ENCODE measurements around the gene OLFML2A. TPM values are rescaled to one million over a fixed set of nuclear protein-coding genes. Genes with fewer than 3 reads are reported as not detected.

OLFML2A gene
- polyA plus RNA-seq, 1 donor, result 140 TPM

DNA sequence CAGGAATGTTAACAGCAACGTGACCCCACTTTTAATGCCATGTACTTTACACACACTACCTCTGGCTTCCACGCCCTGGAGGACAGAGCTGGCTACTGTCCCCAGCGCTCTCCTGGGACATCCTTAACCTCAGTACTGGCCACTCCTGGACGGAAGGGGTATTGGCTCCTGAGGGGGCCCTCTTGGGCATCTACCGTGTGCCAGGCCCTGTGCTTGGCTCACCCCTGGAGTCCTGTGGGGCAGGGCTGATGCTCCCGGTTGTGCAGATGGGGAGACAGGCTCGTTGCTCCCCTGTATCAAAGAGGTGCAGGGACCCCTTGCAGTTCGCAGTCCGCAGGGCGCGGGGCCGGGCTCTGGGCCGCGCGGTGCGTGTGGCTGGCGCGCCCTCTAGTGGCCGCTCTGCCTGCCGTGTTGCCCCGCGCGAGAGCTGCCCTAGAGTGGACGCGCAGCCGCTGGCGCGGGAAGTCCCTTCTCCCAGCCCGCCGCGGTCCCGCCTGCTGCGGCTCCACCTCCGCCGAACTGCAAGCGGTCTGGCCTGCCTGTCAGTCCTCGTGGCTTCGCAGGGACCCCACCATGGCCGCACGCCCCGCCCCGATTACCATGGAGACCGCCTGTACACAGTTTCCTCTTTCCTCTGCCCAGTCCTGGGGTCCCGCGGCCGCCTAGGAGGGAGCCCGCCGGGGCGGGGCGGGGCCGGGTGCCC lies 76.0 kb downstream of the OLFML2A start, which contains the start of gene WDR38:
Gene WDR38 (plus strand): TSS at position 632 of the 703 bp plus-strand sequence. CDS start 72 bp downstream, outside the sequence.
- no peak for DNase-seq (ENCODE audit: low read depth)

DNA sequence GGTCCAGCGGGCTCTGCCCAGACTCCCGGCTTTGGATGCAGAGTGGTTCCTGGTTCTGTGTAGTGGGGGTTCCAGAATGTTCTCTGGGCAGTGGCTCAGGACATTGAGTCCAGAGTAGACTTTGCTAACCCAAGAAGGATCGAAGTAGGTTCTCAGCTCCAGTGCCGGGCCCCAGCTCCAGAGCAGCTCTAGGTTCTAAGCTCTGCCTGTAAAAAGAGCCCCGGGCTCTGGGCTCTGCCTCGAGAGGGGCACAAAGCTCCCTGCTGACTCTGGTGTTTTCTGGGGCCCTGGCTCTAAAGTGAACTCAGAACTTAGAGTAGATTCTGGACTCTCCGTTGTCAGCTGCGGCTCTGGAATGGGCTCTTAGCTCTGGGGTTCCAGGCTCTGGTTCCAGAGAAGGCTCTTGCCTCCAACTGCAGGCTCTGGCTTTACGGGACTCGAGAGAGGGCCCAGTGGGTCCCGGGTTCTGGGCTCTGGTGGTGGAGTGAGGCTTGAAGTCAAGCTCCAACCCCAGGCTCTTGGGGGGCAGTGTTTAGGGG lies 76.7 kb downstream of the OLFML2A start:
- no peak for DNase-seq (ENCODE audit: low read depth)

- no peak for DNase-seq (ENCODE audit: low read depth)
These were observed 77.2 kb downstream of the OLFML2A start for GRCh38 chr9:124854161-124854560.

GRCh38 chr9:124854822-124855221 lies 77.9 kb downstream of the OLFML2A start:
- no peak for DNase-seq (ENCODE audit: low read depth)

GRCh38 chr9:124855566-124855943 lies 78.6 kb downstream of the OLFML2A start:
- DNase-seq (ENCODE audit: low read depth), result no peak

- DNase-seq (ENCODE audit: low read depth), result no peak
These were observed 79.2 kb downstream of the OLFML2A start for GRCh38 chr9:124855944-124856765.

GRCh38 chr9:124857533-124858162 lies 80.7 kb downstream of the OLFML2A start:
- DNase-seq (ENCODE audit: low read depth), result no peak

DNA sequence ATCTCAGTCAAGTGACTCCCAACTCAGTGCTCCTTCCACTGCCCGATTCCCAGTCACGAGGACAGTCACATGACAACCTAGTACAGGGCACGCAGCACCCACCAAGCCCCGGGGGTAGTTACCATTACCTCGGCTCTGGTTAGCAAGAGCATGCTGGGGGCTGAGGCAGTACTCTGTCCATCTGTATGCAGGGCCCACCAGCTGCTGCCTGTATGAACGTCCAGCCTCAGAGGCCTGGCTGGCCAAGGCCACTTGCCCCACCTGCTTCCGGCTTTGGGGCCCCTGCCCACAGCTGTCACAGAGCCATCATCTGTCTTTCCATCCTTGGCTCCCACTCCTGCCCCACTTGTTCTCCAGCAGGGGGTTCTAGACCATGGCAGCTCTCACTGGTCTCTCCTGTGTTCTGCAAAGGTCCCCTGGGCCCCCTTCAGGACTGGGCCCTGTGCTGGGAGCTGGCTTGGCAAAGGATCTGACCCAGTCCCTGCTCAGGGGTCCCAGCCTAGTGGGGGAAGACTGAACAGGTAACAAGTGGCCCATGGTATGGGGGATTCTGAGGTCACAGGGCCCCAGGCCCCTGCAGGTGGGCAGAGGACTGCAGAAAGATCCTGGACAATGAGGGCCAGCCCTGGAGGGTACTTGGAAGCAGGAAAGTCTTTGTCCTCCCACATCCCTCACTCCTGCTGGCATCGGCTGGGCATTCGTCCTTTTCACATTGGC lies 81.6 kb downstream of the OLFML2A start:
- no peak for DNase-seq (ENCODE audit: low read depth)

GRCh38 chr9:124859803-124860581 lies 83.1 kb downstream of the OLFML2A start:
- no peak for DNase-seq (ENCODE audit: low read depth)

DNA sequence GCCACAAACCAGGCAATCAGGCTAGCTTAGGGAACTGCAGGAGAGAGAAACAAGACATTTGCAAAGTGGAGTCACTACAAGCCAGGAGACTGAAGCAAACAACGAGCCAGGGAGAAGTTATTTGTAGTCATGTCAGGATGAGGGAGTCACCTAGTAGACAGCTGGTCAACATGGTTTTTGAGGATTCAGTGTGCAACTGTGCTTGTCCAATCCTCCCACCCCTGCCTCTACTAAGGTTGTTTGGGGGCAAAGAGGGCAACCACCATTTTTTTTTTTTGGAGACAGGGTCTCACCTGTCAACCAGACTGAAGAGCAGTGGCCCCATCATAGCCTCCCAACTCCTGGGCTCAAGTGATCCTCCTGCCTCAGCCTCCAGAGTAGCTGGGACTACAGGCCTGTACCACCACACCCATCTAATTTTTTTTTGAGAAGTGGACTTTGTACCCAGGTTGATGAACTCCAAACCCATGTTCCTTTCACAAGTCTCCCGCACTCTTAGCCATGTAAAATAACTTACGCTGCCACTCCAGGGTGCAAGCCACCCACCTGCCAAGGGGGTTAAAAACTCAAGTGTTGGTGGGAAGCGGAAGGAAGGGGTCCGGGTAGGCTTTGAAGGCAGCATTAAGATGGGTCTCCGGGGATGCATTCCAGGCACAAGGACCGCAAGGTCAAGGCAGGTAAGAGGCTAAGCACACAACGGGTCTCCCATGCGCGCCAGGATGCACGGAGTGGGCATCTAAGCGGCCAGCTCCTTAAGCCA lies 83.8 kb downstream of the OLFML2A start:
- no peak for DNase-seq (ENCODE audit: low read depth)

DNA sequence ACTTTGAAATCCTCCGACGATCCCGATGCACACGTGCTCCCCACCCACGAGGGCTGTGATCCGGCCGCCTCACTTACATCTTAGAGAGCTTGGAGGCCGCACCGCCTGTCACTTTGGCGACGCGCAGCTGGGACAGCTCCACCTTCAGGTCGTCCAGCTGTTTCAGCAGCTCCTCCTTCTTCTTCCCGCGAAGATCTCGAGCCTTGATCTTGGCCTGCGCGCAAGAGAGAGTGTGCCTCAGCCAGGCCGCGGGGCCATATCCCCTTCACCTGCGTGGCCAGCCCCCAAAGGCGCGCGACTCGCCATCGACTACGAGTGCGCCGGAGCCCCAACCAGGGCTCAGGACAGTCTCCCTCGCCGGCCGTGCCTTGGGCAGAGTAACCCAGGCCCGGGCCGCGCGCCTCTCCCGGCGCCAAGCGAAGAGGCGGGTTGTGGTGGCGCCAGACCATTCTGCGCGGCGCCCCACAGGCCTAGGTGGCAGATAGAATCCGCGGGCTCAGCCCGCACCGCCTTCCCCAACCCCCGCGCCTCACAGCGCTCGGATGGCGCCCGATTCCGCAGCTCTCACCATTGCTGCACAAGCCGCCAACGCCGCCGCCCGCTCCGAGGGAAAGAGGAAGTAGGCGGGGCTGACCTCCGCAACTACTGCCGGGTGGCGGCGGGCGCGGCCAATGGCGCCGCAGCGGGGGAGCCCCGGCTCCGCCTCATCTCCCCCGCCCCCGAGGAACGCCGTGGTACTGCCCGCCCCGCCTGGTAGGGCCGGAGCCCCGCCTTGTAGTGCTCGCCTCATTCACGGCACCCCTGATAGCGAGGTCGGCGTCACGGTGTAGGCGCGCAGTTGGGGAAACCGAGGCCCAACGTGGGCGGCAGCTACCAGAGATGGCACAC lies 84.7 kb downstream of the OLFML2A start, which contains the start of the genes ARPC5L and RPL35:
Gene ARPC5L (plus strand): TSS at position 789 of the 888 bp plus-strand sequence. CDS start 7,161 bp downstream, outside the sequence.
Gene RPL35 (minus strand): TSS at position 616 of the 888 bp plus-strand sequence. CDS start 45 bp downstream, at position 571.
- peak; percentile 75 for DNase-seq (ENCODE audit: low read depth)

GRCh38 chr9:124863371-124863871 lies 86.5 kb downstream of the OLFML2A start:
- no peak for DNase-seq (ENCODE audit: low read depth)

Other genes with a start within 250 kb of the OLFML2A start
- gene NR6A1, start 5.8 kb upstream of the OLFML2A start, polyA plus RNA-seq (ENCODE audit: insufficient read length), result 1.1 TPM
- 0.11 TPM for gene WDR38, start 76.3 kb downstream of the OLFML2A start, polyA plus RNA-seq (ENCODE audit: insufficient read length)
- 2,207 TPM for gene RPL35, start 84.8 kb downstream of the OLFML2A start, polyA plus RNA-seq (ENCODE audit: insufficient read length)
- 27.9 TPM for gene ARPC5L, start 85.0 kb downstream of the OLFML2A start, polyA plus RNA-seq (ENCODE audit: insufficient read length)
- gene GOLGA1, start 163.9 kb downstream of the OLFML2A start, polyA plus RNA-seq (ENCODE audit: insufficient read length), result 10.9 TPM